PFSK-1 (cell line): ENCODE data around the gene NEDD4L.

ENCODE experiments used
- POLR2AphosphoS5 ChIP-seq: IDR thresholded peaks from 2 replicates; pipeline ENCODE4 v1.6.1; 2012; ENCODE audit warnings: low read depth, mild to moderate bottlenecking, control low read depth, low read length, moderate library complexity
- TAF1 ChIP-seq: IDR thresholded peaks from 2 replicates; pipeline ENCODE4 v1.6.1; 2012; ENCODE audit warnings: low read length, control low read depth, borderline replicate concordance; ENCODE audit not compliant: insufficient read depth

- no peak for TF ChIP-seq TAF1
- no peak for TF ChIP-seq POLR2AphosphoS5
These were observed 226.4 kb downstream of the NEDD4L start for GRCh38 chr18:58270396-58270795.
